LNCAP (cell line): ENCODE measurements around the gene CD79B.

Experiments used
- CTCF ChIP-seq: fragments of 450-650 bp; IDR thresholded peaks from 2 replicates; pipeline ENCODE4 v1.5.1; 2017; ENCODE audit warnings: mild to moderate bottlenecking

CD79B gene

GRCh38 chr17:63931981-63932561 is at the start of gene CD79B:
TSS of gene CD79B (minus strand) at chr17:63932331. CDS start at chr17:63932261, 70 bp downstream.
- TF ChIP-seq CTCF = no peak

GRCh38 chr17:63978272-63979200 is 46.4 kb upstream of the CD79B start:
- no peak for TF ChIP-seq CTCF

- TF ChIP-seq CTCF = no peak
Observed at GRCh38 chr17:63976702-63977101, 44.6 kb upstream of the CD79B start.

GRCh38 chr17:63975541-63976092 is 43.5 kb upstream of the CD79B start:
- no peak for TF ChIP-seq CTCF

GRCh38 chr17:63974594-63975192 is 42.6 kb upstream of the CD79B start:
- TF ChIP-seq CTCF = no peak

GRCh38 chr17:63973930-63974593 is 41.9 kb upstream of the CD79B start:
- no peak for TF ChIP-seq CTCF

GRCh38 chr17:63973247-63973646 is 41.1 kb upstream of the CD79B start:
- TF ChIP-seq CTCF = no peak
